WTC11 (cell line): ENCODE results near the gene DOCK1. TPM values are rescaled to one million over a fixed set of nuclear protein-coding genes. Genes with fewer than 3 reads are reported as not detected.

Experiments used
- ATAC-seq: fragments of 200-7000 bp; cut with Tn5 transposase; 2 replicates; pipeline ENCODE4 v1.10.0; 2021; ENCODE audit warnings: mild to moderate bottlenecking, moderate library complexity
- CTCF ChIA-PET: fragments of 300-600 bp; sonication (Branson Sonifier 250); formaldehyde crosslinking; loops from one replicate; lab custom pipeline; 2021; ENCODE audit warnings: antibody characterized with exemption; lab: Charles Lee
- POLR2A ChIA-PET: fragments of 350-600 bp; sonication (Branson Sonifier 250); formaldehyde crosslinking; loops from one replicate; lab custom pipeline; 2021; ENCODE audit warnings: antibody characterized with exemption; lab: Charles Lee
- DNase-seq: peaks from one replicate; pipeline ENCODE4 v3.0.0; 2021; ENCODE audit warnings: low spot score
- H3K27ac Mint-ChIP-seq: 2 replicates; pipeline ENCODE4 v1.8.0; 2021; ENCODE audit warnings: mixed read lengths
- H3K27me3 Mint-ChIP-seq: 2 replicates; pipeline ENCODE4 v1.8.0; 2021; ENCODE audit warnings: low read depth, mild to moderate bottlenecking, moderate library complexity, mixed read lengths
- H3K36me3 Mint-ChIP-seq: 2 replicates; pipeline ENCODE4 v1.8.0; 2021; ENCODE audit warnings: mixed read lengths
- H3K4me1 Mint-ChIP-seq: 2 replicates; pipeline ENCODE4 v1.8.0; 2022; ENCODE audit warnings: mixed read lengths
- H3K4me3 Mint-ChIP-seq: 2 replicates; pipeline ENCODE4 v1.8.0; 2021; ENCODE audit warnings: mild to moderate bottlenecking, moderate library complexity, mixed read lengths
- H3K9me3 Mint-ChIP-seq: 2 replicates; pipeline ENCODE4 v1.8.0; 2021; ENCODE audit warnings: mixed read lengths
- ESRRA ChIP-seq: sonication (generic); formaldehyde crosslinking; IDR thresholded peaks from 2 replicates; pipeline ENCODE4 v1.8.1; 2022; ENCODE audit warnings: mild to moderate bottlenecking, missing genetic modification reagents, borderline replicate concordance
- FOXK1 ChIP-seq: sonication (generic); formaldehyde crosslinking; IDR thresholded peaks from 2 replicates; pipeline ENCODE4 v1.8.0; 2022; ENCODE audit warnings: mild to moderate bottlenecking, moderate library complexity, missing genetic modification reagents
- GABPB1 ChIP-seq: sonication (generic); formaldehyde crosslinking; IDR thresholded peaks from 2 replicates; pipeline ENCODE4 v1.8.1; 2023; ENCODE audit warnings: mild to moderate bottlenecking, missing genetic modification reagents
- HMGA2 ChIP-seq: fragments of 250-450 bp; sonication (Bioruptor Pico); IDR thresholded peaks from 2 replicates; pipeline ENCODE4 v1.4.0; 2021; ENCODE audit warnings: mild to moderate bottlenecking, moderate library complexity
- KAT7 ChIP-seq: sonication (generic); formaldehyde crosslinking; IDR thresholded peaks from 2 replicates; pipeline ENCODE4 v1.8.1; 2023; ENCODE audit warnings: missing genetic modification reagents, mild to moderate bottlenecking, borderline replicate concordance
- MXD4 ChIP-seq: fragments of 250-450 bp; sonication (Bioruptor Pico); IDR thresholded peaks from 2 replicates; pipeline ENCODE4 v1.8.0; 2021; ENCODE audit warnings: mild to moderate bottlenecking, moderate library complexity, borderline replicate concordance
- NFE2L1 ChIP-seq: sonication (generic); formaldehyde crosslinking; IDR thresholded peaks from 2 replicates; pipeline ENCODE4 v1.8.1; 2023; ENCODE audit warnings: missing genetic modification reagents
- NR3C1 ChIP-seq: sonication (generic); formaldehyde crosslinking; conservative IDR thresholded peaks from 2 replicates; pipeline ENCODE4 v1.8.1; 2023; ENCODE audit warnings: low read depth, mild to moderate bottlenecking, missing genetic modification reagents
- PRRX2 ChIP-seq: fragments of 250-450 bp; sonication (Bioruptor Pico); IDR thresholded peaks from 2 replicates; pipeline ENCODE4 v1.8.0; 2021; ENCODE audit warnings: mild to moderate bottlenecking
- SMAD3 ChIP-seq: sonication (generic); formaldehyde crosslinking; IDR thresholded peaks from 2 replicates; pipeline ENCODE4 v1.8.0; 2022; ENCODE audit warnings: missing genetic modification reagents, mild to moderate bottlenecking, borderline replicate concordance
- TEAD1 ChIP-seq: sonication (generic); formaldehyde crosslinking; IDR thresholded peaks from 2 replicates; pipeline ENCODE4 v1.8.0; 2022; ENCODE audit warnings: mild to moderate bottlenecking, missing genetic modification reagents
- ZNF121 ChIP-seq: sonication (generic); formaldehyde crosslinking; IDR thresholded peaks from 2 replicates; pipeline ENCODE4 v1.8.0; 2023; ENCODE audit warnings: missing genetic modification reagents
- ZNF138 ChIP-seq: sonication (generic); formaldehyde crosslinking; conservative IDR thresholded peaks from 2 replicates; pipeline ENCODE4 v1.8.1; 2022; ENCODE audit warnings: mild to moderate bottlenecking, moderate library complexity, missing genetic modification reagents
- ZNF232 ChIP-seq: sonication (generic); formaldehyde crosslinking; IDR thresholded peaks from 2 replicates; pipeline ENCODE4 v1.8.0; 2022; ENCODE audit warnings: mild to moderate bottlenecking, missing genetic modification reagents
- total RNA-seq: library from RNA; stranded (reverse); gene quantifications from 3 replicates; pipeline ENCODE4 v1.2.3, GENCODE V29; 2021
- TF ChIP-seq, protein P1 (sequence below): sonication (generic); formaldehyde crosslinking; IDR thresholded peaks from 2 replicates; pipeline ENCODE4 v1.8.1; 2023; ENCODE audit warnings: mild to moderate bottlenecking, missing genetic modification reagents, borderline replicate concordance
- TF ChIP-seq, protein P2 (sequence below): sonication (generic); formaldehyde crosslinking; IDR thresholded peaks from 2 replicates; pipeline ENCODE4 v1.8.0; 2022; ENCODE audit warnings: mild to moderate bottlenecking, missing genetic modification reagents
- TF ChIP-seq, protein P3 (sequence below): fragments of 250-450 bp; sonication (Bioruptor Pico); IDR thresholded peaks from 2 replicates; pipeline ENCODE4 v1.9.0; 2021; ENCODE audit warnings: mild to moderate bottlenecking
- TF ChIP-seq, protein P4 (sequence below): sonication (generic); formaldehyde crosslinking; IDR thresholded peaks from 2 replicates; pipeline ENCODE4 v1.8.1; 2022; ENCODE audit warnings: low read depth, missing genetic modification reagents, borderline replicate concordance
- TF ChIP-seq, protein P5 (sequence below): sonication (generic); formaldehyde crosslinking; IDR thresholded peaks from 2 replicates; pipeline ENCODE4 v1.8.0; 2022; ENCODE audit warnings: mild to moderate bottlenecking, missing genetic modification reagents

Gene DOCK1
- total RNA-seq, 1 experiment from 2014 or later = 52.1 TPM

DNA sequence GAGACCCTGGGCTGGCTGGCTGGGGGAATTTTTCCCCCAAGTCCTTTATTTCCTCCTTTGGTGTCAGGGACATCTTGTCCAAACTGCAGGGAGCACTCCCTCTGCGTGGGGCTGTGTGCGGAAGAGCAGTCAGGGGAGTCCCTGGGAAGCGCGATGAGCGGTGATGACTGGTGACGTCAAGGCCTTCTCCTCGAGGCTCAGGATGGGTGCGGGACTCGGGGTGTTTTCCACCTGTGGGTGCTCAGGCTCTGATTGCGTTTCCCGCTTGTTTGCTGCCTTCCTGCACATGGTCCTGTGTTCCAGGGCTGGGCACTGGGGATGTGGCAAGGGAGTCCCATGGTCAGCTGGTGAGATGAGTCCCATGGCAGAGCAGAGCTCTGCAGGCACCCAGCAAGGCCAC lies 101.2 kb downstream of the DOCK1 start (continued):
- TF ChIP-seq, protein P1, sequence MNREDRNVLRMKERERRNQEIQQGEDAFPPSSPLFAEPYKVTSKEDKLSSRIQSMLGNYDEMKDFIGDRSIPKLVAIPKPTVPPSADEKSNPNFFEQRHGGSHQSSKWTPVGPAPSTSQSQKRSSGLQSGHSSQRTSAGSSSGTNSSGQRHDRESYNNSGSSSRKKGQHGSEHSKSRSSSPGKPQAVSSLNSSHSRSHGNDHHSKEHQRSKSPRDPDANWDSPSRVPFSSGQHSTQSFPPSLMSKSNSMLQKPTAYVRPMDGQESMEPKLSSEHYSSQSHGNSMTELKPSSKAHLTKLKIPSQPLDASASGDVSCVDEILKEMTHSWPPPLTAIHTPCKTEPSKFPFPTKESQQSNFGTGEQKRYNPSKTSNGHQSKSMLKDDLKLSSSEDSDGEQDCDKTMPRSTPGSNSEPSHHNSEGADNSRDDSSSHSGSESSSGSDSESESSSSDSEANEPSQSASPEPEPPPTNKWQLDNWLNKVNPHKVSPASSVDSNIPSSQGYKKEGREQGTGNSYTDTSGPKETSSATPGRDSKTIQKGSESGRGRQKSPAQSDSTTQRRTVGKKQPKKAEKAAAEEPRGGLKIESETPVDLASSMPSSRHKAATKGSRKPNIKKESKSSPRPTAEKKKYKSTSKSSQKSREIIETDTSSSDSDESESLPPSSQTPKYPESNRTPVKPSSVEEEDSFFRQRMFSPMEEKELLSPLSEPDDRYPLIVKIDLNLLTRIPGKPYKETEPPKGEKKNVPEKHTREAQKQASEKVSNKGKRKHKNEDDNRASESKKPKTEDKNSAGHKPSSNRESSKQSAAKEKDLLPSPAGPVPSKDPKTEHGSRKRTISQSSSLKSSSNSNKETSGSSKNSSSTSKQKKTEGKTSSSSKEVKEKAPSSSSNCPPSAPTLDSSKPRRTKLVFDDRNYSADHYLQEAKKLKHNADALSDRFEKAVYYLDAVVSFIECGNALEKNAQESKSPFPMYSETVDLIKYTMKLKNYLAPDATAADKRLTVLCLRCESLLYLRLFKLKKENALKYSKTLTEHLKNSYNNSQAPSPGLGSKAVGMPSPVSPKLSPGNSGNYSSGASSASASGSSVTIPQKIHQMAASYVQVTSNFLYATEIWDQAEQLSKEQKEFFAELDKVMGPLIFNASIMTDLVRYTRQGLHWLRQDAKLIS = no peak
- TF ChIP-seq ZNF232 (CRISPR knock-in tag) = no peak
- no peak for TF ChIP-seq MXD4

DNA sequence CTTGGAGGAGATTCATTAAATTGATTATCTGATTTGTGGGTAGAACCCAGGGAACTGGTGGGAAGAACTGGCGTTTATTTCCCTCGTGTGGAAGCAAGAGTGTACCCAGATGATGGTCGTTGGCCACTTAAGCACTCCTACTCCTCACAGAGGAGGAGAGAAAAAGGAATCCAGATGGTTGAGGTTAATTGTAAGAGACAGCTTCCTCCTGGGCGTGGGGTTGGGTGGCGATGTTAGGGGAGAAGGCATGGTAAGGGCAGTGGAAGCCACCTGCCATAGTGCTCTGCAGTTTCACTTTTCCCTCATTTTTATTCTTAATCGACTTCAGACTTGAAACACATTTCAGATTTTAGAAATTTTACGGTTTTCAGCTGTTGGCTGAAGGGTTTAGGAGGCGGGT lies 104.1 kb downstream of the DOCK1 start:
- TF ChIP-seq MXD4 = no peak
- TF ChIP-seq HMGA2 (CRISPR knock-in tag) = no peak
- no peak for TF ChIP-seq ZNF138 (CRISPR knock-in tag)
- no peak for TF ChIP-seq ESRRA (CRISPR knock-in tag)
- no peak for TF ChIP-seq GABPB1 (CRISPR knock-in tag)
- TF ChIP-seq, protein P2, sequence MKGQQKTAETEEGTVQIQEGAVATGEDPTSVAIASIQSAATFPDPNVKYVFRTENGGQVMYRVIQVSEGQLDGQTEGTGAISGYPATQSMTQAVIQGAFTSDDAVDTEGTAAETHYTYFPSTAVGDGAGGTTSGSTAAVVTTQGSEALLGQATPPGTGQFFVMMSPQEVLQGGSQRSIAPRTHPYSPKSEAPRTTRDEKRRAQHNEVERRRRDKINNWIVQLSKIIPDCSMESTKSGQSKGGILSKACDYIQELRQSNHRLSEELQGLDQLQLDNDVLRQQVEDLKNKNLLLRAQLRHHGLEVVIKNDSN (CRISPR knock-in tag) = no peak
- no peak for TF ChIP-seq ZNF121 (CRISPR knock-in tag)
- TF ChIP-seq, protein P3, sequence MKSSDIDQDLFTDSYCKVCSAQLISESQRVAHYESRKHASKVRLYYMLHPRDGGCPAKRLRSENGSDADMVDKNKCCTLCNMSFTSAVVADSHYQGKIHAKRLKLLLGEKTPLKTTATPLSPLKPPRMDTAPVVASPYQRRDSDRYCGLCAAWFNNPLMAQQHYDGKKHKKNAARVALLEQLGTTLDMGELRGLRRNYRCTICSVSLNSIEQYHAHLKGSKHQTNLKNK (CRISPR knock-in tag) = no peak
- TF ChIP-seq, protein P4, sequence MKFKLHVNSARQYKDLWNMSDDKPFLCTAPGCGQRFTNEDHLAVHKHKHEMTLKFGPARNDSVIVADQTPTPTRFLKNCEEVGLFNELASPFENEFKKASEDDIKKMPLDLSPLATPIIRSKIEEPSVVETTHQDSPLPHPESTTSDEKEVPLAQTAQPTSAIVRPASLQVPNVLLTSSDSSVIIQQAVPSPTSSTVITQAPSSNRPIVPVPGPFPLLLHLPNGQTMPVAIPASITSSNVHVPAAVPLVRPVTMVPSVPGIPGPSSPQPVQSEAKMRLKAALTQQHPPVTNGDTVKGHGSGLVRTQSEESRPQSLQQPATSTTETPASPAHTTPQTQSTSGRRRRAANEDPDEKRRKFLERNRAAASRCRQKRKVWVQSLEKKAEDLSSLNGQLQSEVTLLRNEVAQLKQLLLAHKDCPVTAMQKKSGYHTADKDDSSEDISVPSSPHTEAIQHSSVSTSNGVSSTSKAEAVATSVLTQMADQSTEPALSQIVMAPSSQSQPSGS = no peak
- TF ChIP-seq PRRX2 = no peak
- no peak for TF ChIP-seq SMAD3 (CRISPR knock-in tag)
- no peak for TF ChIP-seq TEAD1 (CRISPR knock-in tag)
- no peak for TF ChIP-seq KAT7 (CRISPR knock-in tag)
- no peak for TF ChIP-seq NFE2L1 (CRISPR knock-in tag)
- TF ChIP-seq NR3C1 (CRISPR knock-in tag) = no peak
- TF ChIP-seq, all 79 proteins: peak for 0
- H3K27ac Mint-ChIP-seq = no peak overlapping the region
- no peak overlapping the region for H3K4me3 Mint-ChIP-seq
- DNase-seq (no peak), ATAC-seq (no peak)
- H3K9me3 Mint-ChIP-seq = no peaks in the 10 kb centered on the region
- no peaks in the 10 kb centered on the region for H3K27me3 Mint-ChIP-seq
- peaks cover 33% of the 10 kb centered on the region for H3K36me3 Mint-ChIP-seq
- CTCF ChIA-PET = no interaction called here
- POLR2A ChIA-PET = no interaction called here
- peaks cover 19% of the 10 kb centered on the region for H3K4me1 Mint-ChIP-seq

DNA sequence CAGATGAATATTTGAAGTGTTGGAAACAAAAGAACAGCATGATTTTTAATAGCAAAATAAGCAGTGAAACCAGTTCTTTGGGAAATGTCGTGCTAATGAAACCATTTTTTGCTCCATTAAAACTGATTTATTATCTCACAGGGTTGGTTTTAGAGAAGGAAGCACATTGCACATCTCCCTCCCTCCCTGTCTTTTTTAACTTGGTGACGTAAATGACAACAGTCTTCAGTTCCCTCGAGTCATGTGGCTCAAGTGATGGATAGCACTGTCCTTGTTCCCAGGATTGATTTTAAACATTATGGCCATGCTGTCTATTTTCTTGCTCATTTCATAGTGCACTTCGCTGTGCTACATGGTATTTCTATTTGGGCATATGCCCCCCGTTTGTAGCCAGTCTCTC lies 105.9 kb downstream of the DOCK1 start:
- TF ChIP-seq ZNF121 (CRISPR knock-in tag) (no peak), KAT7 (CRISPR knock-in tag) (no peak), FOXK1 (CRISPR knock-in tag) (no peak)
- TF ChIP-seq, protein P5, sequence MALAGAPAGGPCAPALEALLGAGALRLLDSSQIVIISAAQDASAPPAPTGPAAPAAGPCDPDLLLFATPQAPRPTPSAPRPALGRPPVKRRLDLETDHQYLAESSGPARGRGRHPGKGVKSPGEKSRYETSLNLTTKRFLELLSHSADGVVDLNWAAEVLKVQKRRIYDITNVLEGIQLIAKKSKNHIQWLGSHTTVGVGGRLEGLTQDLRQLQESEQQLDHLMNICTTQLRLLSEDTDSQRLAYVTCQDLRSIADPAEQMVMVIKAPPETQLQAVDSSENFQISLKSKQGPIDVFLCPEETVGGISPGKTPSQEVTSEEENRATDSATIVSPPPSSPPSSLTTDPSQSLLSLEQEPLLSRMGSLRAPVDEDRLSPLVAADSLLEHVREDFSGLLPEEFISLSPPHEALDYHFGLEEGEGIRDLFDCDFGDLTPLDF (CRISPR knock-in tag) = no peak
- Mint-ChIP-seq H3K27ac (no peak overlapping the region), H3K4me3 (no peak overlapping the region), H3K27me3 (no peaks in the 10 kb centered on the region), H3K9me3 (no peaks in the 10 kb centered on the region), H3K36me3 (peaks cover 33% of the 10 kb centered on the region), H3K4me1 (peaks cover 17% of the 10 kb centered on the region)
- ChIA-PET POLR2A (no interaction called here), CTCF (no interaction called here)
- ATAC-seq = no peak
- no peak for DNase-seq
